ENCODE results near the gene UHRF1.
A peak's percentile ranks its signal among the peaks of the same experiment; 100 is the strongest.
"Not testable (repeated sequence)": the region's sequence is repeated elsewhere in the genome, so short reads cannot be mapped to it uniquely, and the experiment has no call there.

Gene UHRF1

GRCh38 chr19:4935444-4935843 lies 26.1 kb downstream of the UHRF1 start:
- no peak for DNase-seq (ENCODE audit: low spot score)

- no peak for DNase-seq (ENCODE audit: low spot score)
Measured at GRCh38 chr19:4937060-4937459, 27.8 kb downstream of the UHRF1 start.

- not testable (repeated sequence) for DNase-seq (ENCODE audit: low spot score)
Measured at GRCh38 chr19:4938461-4938860, 29.2 kb downstream of the UHRF1 start.

- DNase-seq (ENCODE audit: low spot score): no peak
Measured at GRCh38 chr19:4939466-4939865, 30.2 kb downstream of the UHRF1 start.

DNA sequence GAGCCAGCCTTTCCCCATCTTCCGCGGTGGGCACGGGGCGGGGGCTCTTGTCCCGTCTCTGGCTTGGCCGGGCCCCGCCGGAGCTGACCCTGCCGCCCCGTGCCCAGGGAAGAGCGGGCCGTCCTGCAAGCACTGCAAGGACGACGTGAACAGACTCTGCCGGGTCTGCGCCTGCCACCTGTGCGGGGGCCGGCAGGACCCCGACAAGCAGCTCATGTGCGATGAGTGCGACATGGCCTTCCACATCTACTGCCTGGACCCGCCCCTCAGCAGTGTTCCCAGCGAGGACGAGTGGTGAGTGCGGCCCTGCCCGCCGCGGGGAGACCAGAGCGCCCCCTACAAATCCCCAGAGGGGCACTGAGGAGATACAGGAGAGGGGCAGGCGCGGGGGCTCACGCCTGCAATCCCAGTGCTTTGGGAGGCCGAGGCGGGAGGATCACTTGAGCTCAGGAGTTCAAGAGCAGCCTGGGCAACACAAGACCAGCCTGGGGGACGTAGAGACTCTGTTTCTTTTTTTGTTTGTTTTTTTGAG lies 32.4 kb downstream of the UHRF1 start:
- DNase-seq (ENCODE audit: low spot score): not testable (repeated sequence)

DNA sequence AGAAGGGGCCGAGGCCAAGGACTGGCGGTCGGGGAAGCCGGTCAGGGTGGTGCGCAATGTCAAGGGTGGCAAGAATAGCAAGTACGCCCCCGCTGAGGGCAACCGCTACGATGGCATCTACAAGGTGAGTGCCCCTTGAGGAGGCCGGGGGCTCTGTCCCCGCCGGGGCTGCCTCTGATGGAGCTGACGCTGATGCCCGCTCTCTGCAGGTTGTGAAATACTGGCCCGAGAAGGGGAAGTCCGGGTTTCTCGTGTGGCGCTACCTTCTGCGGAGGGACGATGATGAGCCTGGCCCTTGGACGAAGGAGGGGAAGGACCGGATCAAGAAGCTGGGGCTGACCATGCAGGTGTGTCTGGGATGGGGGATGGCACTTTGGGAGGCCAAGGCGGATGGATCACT lies 41.3 kb downstream of the UHRF1 start:
- not testable (repeated sequence) for DNase-seq (ENCODE audit: low spot score)

- no peak for DNase-seq (ENCODE audit: low spot score)
Measured at GRCh38 chr19:4951656-4952055, 42.4 kb downstream of the UHRF1 start.

DNA sequence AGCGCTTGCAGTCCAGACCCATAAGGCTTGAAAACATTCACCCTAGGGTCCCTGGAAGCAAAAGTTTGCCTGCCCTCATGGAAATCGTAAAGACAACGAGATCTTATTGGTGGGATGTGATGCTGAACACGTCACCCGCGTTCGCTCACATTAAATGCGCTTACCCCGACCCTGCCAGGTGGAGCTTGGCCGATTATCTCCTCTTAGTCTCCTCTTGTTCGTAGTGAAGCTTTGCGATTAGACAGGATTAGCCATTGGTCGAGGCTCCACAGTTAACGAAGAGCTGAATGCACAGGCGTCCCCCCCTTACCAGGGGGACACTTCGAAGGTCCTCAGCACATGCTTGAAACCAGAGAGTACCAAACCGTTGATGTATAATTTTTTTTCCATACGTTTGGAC lies 43.6 kb downstream of the UHRF1 start:
- no peak for DNase-seq (ENCODE audit: low spot score)

DNA sequence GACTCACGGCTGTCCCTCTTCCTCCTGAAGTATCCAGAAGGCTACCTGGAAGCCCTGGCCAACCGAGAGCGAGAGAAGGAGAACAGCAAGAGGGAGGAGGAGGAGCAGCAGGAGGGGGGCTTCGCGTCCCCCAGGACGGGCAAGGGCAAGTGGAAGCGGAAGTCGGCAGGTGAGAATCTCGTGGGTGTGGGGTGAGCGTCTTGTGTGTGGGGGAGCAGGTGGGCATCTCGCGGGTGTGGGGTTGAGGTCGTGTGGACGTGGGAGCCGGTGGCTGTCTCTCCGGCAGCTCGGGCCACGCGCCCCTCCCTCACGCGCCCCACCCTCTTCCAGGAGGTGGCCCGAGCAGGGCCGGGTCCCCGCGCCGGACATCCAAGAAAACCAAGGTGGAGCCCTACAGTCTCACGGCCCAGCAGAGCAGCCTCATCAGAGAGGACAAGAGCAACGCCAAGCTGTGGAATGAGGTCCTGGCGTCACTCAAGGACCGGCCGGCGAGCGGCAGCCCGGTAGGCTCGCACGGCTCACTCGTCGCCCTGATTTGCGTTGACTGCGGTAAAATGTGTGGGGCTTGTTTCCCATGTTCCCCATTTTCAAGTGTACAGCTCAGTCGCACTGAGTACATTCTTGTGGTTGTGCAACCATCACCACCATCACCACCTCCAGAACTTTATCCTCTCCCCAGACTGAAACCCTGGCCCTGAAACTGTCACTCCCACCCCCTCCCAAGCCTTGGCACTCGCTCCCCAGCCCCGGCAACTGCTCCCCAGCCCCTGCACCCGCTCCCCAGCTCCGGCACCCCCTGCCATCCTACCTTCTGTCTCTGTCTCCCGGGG lies 45.2 kb downstream of the UHRF1 start:
- not testable (repeated sequence) for DNase-seq (ENCODE audit: low spot score)

DNA sequence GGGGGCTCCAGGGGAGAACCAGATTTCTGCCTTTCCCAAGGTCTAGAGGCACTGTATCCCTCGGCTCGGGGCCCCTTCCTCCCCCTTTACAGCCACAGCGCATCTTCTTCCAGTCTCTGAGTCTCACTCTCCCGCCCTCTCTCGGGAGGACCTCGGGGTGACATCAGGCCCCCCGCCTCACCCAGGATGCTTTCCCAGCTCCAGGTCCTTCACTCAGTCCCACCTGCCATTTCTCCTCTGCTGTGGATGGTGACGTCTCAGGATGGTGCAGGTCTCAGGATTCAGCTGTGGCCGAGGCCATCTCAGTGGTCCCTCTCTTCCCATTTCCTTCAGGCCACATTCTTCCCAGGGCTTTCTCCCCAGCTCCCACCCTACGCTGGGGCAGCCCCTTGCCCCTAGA lies 46.0 kb downstream of the UHRF1 start:
- DNase-seq (ENCODE audit: low spot score): no peak

GRCh38 chr19:4957981-4958380 lies 48.7 kb downstream of the UHRF1 start:
- no peak for DNase-seq (ENCODE audit: low spot score)

GRCh38 chr19:4962085-4962619 lies 52.9 kb downstream of the UHRF1 start:
- no peak for DNase-seq (ENCODE audit: low spot score)

- DNase-seq (ENCODE audit: low spot score): no peak
Measured at GRCh38 chr19:4965061-4965460, 55.8 kb downstream of the UHRF1 start.

DNA sequence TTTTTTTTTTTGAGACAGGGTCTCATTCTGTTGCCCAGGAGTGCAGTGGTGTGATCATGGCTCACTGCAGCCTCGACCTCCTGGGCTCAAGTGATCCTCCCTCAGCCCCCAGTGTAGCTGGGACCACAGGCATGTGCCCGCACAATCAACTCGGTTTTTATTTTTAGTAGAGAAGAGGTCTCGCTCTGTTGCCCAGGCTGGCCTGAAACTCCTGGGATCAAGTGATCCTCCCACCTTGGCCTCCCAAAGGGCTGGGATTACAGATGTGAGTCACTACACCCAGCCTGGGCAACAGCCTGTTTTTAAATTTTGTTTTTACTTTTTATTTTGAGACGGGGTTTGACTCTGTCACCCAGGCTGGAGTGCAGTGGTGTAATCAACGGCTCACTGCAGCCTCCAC lies 57.3 kb downstream of the UHRF1 start:
- DNase-seq (ENCODE audit: low spot score): no peak

GRCh38 chr19:4967738-4968461 lies 58.6 kb downstream of the UHRF1 start:
- DNase-seq (ENCODE audit: low spot score): no peak

- DNase-seq (ENCODE audit: low spot score): peak; percentile 100
Measured at GRCh38 chr19:4968462-4969291, 59.4 kb downstream of the UHRF1 start, which contains the start of gene KDM4B. Gene KDM4B (plus strand): TSS chr19:4969113. CDS start chr19:5032891, 63,778 bp downstream.

DNA sequence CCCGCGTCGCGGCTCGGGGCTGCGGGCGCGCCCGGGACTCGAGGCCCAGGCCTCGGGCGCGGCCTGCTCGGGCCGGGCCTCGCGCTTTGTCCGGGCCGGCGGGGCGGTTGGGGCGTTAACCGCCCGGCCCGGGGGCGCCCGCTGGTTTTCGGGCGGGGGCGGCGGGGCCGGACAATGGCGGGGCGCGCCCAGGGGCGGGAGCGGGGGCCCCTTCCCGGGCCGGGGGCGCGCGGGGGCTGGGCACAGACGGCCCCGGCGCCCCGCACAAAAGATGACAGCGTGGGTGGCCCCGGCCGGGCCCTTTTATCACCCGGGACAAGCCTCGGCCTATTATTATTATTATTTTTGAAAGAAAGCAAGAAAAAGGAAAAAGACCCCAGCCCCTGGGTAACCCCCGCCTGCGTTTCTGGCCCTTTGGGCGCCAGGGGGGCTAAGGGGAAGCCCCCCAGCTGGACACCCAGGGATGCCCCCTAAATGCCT lies 60.0 kb downstream of the UHRF1 start:
- DNase-seq (ENCODE audit: low spot score): no peak

- DNase-seq (ENCODE audit: low spot score): no peak
Measured at GRCh38 chr19:4969772-4970531, 60.7 kb downstream of the UHRF1 start.

DNA sequence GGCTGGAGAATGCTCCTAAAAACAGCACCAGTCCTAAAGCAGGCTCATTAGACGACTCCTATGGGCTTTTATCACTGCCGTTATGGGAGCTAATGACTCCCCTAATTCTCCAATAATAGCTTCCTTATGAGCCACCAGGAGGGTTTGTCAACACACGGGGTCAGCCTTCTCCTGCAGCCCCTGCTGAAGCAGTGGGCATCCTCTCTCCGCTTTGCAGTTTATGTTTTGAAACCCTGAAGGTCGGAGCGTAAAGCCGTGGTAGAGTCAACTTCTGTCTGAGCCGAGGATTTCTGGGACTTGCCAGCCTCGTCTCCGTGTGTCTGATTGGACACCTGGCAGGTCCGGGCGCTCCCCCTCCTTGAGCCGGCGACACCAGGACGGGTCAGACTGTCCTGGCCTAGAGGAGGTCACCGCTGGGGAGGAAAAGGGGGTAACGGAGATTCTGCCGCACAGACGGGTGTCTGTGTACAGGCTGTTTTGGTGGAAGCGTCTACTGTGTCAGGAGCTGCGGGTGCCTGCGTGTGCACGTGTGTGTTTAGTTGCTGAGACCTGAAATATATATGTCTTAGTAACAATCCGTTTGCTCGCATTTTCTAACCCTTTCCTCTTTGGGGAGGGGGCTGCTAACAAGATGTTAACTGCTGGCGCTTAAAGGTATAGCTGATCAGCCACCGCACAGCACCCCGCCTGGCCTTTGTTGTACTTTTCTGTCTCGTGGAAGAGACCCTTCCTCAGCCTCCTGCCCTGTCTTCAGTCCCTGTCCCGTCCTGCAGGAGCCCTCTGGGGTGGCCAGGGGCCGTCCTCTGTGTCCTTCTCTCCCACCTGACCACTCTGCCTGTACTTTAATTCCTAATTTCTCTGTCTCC lies 61.5 kb downstream of the UHRF1 start:
- DNase-seq (ENCODE audit: low spot score): no peak

DNA sequence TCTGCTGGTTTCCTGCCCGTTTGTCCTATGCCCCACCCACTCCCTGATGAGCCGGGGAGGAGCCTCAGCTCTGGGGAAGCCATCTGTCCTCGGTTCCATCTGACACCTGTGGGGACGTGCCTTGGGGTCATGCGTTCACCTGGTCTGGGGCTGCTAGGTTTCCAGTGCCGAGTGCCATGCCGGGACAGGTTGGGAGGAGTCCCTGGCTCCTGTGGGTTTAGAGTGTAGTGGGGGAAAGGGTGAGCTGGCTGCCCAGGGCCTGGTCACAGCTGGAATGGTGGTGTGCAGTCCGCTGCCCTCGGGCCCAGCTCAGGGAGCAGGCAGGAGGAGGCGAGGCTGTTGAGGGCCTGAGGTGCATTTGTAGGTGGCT lies 62.1 kb downstream of the UHRF1 start:
- DNase-seq (ENCODE audit: low spot score): no peak

Data from left forelimb (tissue), 1 donor.